Body of pancreas (tissue), 4 donors: ENCODE data around the gene AMDHD2. TPM values are rescaled to one million over a fixed set of nuclear protein-coding genes. Genes with fewer than 3 reads are reported as not detected.
"Not testable (repeated sequence)": the region's sequence is repeated elsewhere in the genome, so short reads cannot be mapped to it uniquely, and the experiment has no call there.

Experiments used
- ATAC-seq: fragments of 150-250 bp; one replicate; pipeline ENCODE4 v1.9.1; 2016
- DNase-seq, 4 donors: peaks; one replicate each; pipeline ENCODE4 v3.0.0-alpha.2; 2019
- H3K27ac ChIP-seq, 4 donors: fragments of 200-600 bp; sonication (generic); 1 replicate in 3 of 4; 2 replicates in 1 of 4; pipeline versions ENCODE4 v1.5.1 to v1.6.1; 2016 to 2019; ENCODE audit warnings: mild to moderate bottlenecking in 1 of 4, mixed read lengths in 1 of 4, moderate library complexity in 1 of 4
- H3K27me3 ChIP-seq, 2 donors: fragments of 200-600 bp; sonication (generic); one replicate each; pipeline ENCODE4 v1.6.0; 2016; ENCODE audit warnings: mild to moderate bottlenecking in 1 of 2
- H3K36me3 ChIP-seq, 2 donors: fragments of 200-600 bp; sonication (generic); replicated peaks in 1 of 2; 2 replicates each; pipeline ENCODE4 v1.5.1; 2016; ENCODE audit warnings: low read depth in 2 of 2; ENCODE audit not compliant: insufficient read depth in 1 of 2
- H3K4me1 ChIP-seq: fragments of 200-600 bp; sonication (generic); one replicate; pipeline ENCODE4 v1.6.0; 2016
- H3K4me3 ChIP-seq, 2 donors: fragments of 200-600 bp; sonication (generic); 1 replicate in 1 of 2; 2 replicates in 1 of 2; pipeline ENCODE4 v1.5.1; 2016 to 2019
- H3K9me3 ChIP-seq, 3 donors: fragments of 200-600 bp; sonication (generic); 1 replicate in 2 of 3; 2 replicates in 1 of 3; pipeline ENCODE4 v1.5.1; 2016
- WGBS, 2 donors: methylation state at CpG; one replicate each; pipeline ENCODE4 v1.1.5; 2017; 5-methylcytosine and 5-hydroxymethylcytosine counted together
- intact Hi-C: fragments of 100-400 bp; cut with DNase I; formaldehyde crosslinking; loops from one replicate; pipeline ENCODE4 v1.15.1; 2023
- total RNA-seq, 2 donors: library from RNA; depleted of rRNA; stranded (reverse); fragments of >200 nt; gene quantifications; one replicate each; pipeline ENCODE4 v1.1.0, GENCODE V29; 2016
- TF ChIP-seq, protein P1 (sequence below), 7 experiments: fragments of 450-650 bp in 4 of 7; fragments of 200-600 bp in 3 of 7; sonication (generic) in 3 of 7; IDR thresholded peaks; one replicate each; pipeline ENCODE4 v1.5.1; 2016 to 2019; ENCODE audit warnings: antibody characterized with exemption in 7 of 7

AMDHD2 gene
- total RNA-seq, 2 donors from 2014 or later: 13.7 to 33.6 TPM

- TF ChIP-seq, protein P1, sequence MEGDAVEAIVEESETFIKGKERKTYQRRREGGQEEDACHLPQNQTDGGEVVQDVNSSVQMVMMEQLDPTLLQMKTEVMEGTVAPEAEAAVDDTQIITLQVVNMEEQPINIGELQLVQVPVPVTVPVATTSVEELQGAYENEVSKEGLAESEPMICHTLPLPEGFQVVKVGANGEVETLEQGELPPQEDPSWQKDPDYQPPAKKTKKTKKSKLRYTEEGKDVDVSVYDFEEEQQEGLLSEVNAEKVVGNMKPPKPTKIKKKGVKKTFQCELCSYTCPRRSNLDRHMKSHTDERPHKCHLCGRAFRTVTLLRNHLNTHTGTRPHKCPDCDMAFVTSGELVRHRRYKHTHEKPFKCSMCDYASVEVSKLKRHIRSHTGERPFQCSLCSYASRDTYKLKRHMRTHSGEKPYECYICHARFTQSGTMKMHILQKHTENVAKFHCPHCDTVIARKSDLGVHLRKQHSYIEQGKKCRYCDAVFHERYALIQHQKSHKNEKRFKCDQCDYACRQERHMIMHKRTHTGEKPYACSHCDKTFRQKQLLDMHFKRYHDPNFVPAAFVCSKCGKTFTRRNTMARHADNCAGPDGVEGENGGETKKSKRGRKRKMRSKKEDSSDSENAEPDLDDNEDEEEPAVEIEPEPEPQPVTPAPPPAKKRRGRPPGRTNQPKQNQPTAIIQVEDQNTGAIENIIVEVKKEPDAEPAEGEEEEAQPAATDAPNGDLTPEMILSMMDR (IDR thresholded peaks at IDR 0.05): peak in 2 of 7 experiments; percentile 17 to 22
- H3K4me3 ChIP-seq, H3K36me3 ChIP-seq, intact Hi-C loops, H3K27me3 ChIP-seq, H3K9me3 ChIP-seq: not testable (repeated sequence)
- Histone ChIP-seq H3K4me1 (peaks cover 13% of the 10 kb centered on the region), H3K27ac (peak overlapping the region in 3 of 4 donors; percentile 34 to 72 (median 50))
- DNase-seq (peak in 2 of 4 donors; percentile 9 to 10), ATAC-seq (peak; percentile 35)
- 50 to 54% methylated on average over 11 to 14 of the region's 17 CpGs for WGBS, 2 donors
Observed at GRCh38 chr16:2551420-2551889, 31.3 kb downstream of the AMDHD2 start.

DNA sequence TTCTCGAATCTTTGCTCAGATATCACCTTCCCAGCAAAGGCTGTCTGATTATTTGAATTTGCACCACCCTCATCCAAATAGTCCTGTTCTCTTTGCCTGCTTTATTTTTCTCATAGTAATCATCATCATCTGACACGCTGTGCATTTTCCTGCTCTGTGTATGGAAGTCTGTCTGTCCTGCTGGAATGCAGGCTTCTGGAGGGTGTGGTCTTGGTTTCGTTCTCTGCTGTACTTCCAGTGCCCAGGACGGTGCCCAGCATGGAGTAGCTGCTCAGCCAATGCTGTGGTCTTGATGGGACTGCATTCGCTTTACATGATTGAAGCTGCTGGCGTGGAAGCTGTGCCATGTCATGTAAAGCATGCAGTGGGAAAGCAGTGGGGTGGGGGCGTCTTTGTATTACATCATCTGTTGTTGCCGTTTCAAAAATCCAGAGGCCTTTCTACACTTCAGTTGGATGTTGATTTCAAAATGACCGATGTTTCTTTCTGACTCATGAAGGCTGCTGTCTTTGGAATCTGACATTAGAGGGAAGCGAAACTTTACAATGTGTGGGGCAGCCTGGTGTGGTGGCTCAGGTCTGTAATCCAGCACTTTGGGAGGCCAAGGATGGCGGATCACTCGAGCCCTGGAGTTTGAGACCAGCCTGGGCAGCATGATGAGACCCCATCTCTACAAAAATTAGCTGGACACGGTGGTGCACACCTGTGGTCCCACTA lies 34.7 kb downstream of the AMDHD2 start:
- intact Hi-C loops, ATAC-seq, H3K9me3 ChIP-seq, H3K36me3 ChIP-seq, DNase-seq, H3K27ac ChIP-seq, H3K4me1 ChIP-seq, H3K4me3 ChIP-seq, H3K27me3 ChIP-seq: not testable (repeated sequence)
- WGBS, 2 donors: no CpG with 5 or more reads among the region's 13 CpGs

DNA sequence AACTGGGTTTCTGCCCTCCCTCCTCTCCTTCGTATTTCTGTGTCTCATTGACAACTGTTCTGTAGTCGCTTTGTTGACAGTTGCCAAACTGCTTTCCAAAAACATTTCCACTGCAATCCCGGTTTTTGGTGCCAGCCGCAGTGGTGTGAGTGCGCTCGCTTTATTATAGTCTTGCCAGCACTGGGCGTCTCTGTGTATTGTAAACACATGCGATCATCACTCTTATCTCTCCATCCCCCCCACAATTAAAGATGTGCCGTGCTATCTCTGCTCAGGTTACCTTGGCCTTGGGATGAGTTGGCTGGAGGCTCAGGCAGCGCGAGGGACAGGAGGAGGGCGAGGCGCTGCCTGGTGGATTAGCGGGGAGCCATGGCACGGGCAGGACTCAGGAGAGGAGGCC lies 37.0 kb downstream of the AMDHD2 start:
- H3K9me3 ChIP-seq, intact Hi-C loops, H3K27ac ChIP-seq, H3K27me3 ChIP-seq, H3K4me1 ChIP-seq, H3K4me3 ChIP-seq, ATAC-seq, DNase-seq, H3K36me3 ChIP-seq: not testable (repeated sequence)
- WGBS, 2 donors: no CpG with 5 or more reads among the region's 15 CpGs

DNA sequence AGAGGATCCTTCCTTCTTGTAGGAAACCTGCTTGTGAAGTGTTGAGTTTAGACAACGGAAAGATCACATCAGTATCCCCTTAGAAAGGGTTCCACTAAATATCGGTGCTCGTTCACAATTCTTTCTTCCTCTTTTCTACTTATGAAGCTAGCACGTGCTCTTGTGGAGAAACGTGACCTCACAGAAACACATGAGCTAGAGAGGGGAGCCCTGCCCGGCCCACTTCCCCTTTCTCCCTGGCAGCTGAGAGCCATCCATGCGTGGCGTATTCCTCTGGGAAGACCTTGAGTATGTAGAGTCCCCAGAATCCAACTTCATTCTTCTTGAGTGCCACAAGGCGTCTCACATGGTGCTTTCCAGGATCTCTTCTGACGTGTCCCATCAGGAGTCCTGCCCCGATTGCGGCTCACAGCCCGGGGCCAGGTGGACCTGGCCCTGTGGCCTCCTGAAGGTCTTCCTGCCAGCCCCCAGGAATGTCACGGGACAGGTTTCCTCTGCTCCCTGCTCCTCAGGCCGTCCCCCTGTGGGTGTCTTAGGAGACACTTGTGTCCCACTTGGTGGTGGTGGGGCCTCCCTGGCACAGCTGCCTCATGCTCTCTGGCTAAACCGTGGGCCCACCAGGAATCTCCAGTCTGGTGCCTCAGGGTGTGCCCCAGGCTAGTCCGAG lies 40.1 kb downstream of the AMDHD2 start:
- H3K4me3 ChIP-seq, H3K27ac ChIP-seq, H3K27me3 ChIP-seq, H3K4me1 ChIP-seq, DNase-seq, H3K36me3 ChIP-seq, intact Hi-C loops, H3K9me3 ChIP-seq: not testable (repeated sequence)
- peak; percentile 15 for ATAC-seq
- 63 to 75% methylated on average over 8 of the region's 17 CpGs for WGBS, 2 donors

GRCh38 chr16:2560798-2561133 lies 40.6 kb downstream of the AMDHD2 start:
- DNase-seq (peak; percentile 72 to 85 (median 78)), ATAC-seq (peak; percentile 79)
- H3K4me1 ChIP-seq, H3K36me3 ChIP-seq, intact Hi-C loops, H3K27me3 ChIP-seq, H3K9me3 ChIP-seq, H3K27ac ChIP-seq, H3K4me3 ChIP-seq: not testable (repeated sequence)
- WGBS, 2 donors: 0% methylated on average over 3 of the region's 4 CpGs; no CpG with 5 or more reads in 1 of the 2 donors
- TF ChIP-seq, protein P1 (IDR thresholded peaks at IDR 0.05): peak in 3 of 7 experiments; percentile 10 to 37 (median 28)

GRCh38 chr16:2567506-2567905 lies 47.3 kb downstream of the AMDHD2 start:
- WGBS, 2 donors: no CpG with 5 or more reads among the region's 6 CpGs
- DNase-seq, intact Hi-C loops, H3K27me3 ChIP-seq, H3K27ac ChIP-seq, H3K36me3 ChIP-seq, H3K4me1 ChIP-seq, H3K4me3 ChIP-seq, H3K9me3 ChIP-seq: not testable (repeated sequence)
- peak; percentile 22 for ATAC-seq

DNA sequence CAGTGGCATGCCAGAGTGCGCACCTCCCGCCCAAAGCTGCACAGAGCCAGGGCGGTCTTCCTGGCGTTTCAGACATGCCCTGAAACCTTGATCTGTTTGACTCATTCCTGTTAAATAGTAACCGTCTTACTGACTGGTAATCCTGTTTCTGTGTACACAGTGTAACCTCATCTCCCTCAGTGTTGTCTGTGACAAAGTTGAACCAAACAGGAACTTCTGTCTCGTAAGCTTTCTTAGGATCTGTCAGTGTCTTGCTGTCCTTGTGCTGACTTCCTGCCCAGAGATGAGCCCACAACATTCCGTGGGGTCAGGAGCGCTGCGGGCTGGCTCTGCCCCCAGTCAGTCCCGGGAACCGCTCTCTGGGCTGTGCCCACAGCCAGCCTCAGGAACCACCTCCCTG lies 48.4 kb downstream of the AMDHD2 start:
- ATAC-seq: peak; percentile 54
- H3K36me3 ChIP-seq, H3K9me3 ChIP-seq, intact Hi-C loops, H3K27me3 ChIP-seq, DNase-seq, H3K4me3 ChIP-seq, H3K27ac ChIP-seq, H3K4me1 ChIP-seq: not testable (repeated sequence)
- WGBS, 2 donors: no CpG with 5 or more reads among the region's 11 CpGs

GRCh38 chr16:2572704-2573103 lies 52.5 kb downstream of the AMDHD2 start:
- H3K4me1 ChIP-seq, H3K4me3 ChIP-seq, H3K9me3 ChIP-seq, H3K36me3 ChIP-seq, ATAC-seq, H3K27me3 ChIP-seq, intact Hi-C loops, H3K27ac ChIP-seq, DNase-seq: not testable (repeated sequence)
- WGBS, 2 donors: no CpG with 5 or more reads among the region's 6 CpGs

DNA sequence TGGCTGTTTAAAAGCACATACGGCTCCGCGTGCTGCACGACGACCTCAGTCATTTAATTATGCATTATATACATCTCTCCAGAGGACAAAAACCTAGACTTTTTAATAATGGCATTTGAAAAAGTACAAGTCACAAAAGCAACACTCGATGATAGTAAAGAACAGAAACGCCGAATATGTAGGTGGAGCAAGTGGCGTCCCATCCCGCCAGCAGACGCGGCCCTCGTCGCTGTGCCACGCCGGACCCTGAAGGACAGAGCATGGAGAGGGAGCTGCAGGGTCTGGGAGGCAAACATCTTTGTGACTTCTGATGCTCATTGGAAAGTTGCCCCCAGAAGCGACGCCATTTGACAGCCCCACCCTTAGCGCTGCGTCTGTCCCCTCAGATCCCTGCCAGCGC lies 55.7 kb downstream of the AMDHD2 start:
- H3K9me3 ChIP-seq, H3K36me3 ChIP-seq, DNase-seq, intact Hi-C loops, H3K27me3 ChIP-seq, H3K27ac ChIP-seq, H3K4me1 ChIP-seq, H3K4me3 ChIP-seq, ATAC-seq: not testable (repeated sequence)
- 97% methylated on average over 11 of the region's 21 CpGs; no CpG with 5 or more reads in 1 of the 2 donors for WGBS, 2 donors

- H3K9me3 ChIP-seq, H3K36me3 ChIP-seq, H3K4me3 ChIP-seq, ATAC-seq, H3K27me3 ChIP-seq, intact Hi-C loops, H3K4me1 ChIP-seq, H3K27ac ChIP-seq, DNase-seq: not testable (repeated sequence)
- 67% methylated on average over 3 of the region's 26 CpGs; no CpG with 5 or more reads in 1 of the 2 donors for WGBS, 2 donors
Observed at GRCh38 chr16:2577044-2577443, 56.9 kb downstream of the AMDHD2 start.
